Hepatocyte (in vitro differentiated cells): ENCODE results near the gene IMMP2L.

Experiments
- CTCF ChIP-seq: fragments of 200-600 bp; sonication (generic); IDR thresholded peaks from 2 replicates; pipeline ENCODE4 v1.5.1; 2016; ENCODE audit warnings: antibody characterized with exemption, mild to moderate bottlenecking; ENCODE audit not compliant: poor library complexity
- EZH2phosphoT487 ChIP-seq: fragments of 200-600 bp; sonication (generic); IDR thresholded peaks from one replicate; pipeline ENCODE4 v1.6.1; 2018; ENCODE audit warnings: antibody characterized with exemption, mild to moderate bottlenecking, low read depth, moderate library complexity; ENCODE audit not compliant: unreplicated experiment, severe bottlenecking

- TF ChIP-seq CTCF (no peak), EZH2phosphoT487 (no peak)
Measured at GRCh38 chr7:111229916-111230315, 332.4 kb downstream of the IMMP2L start.
